NB4 (cell line): ENCODE measurements around the gene TSC1.

Experiments used
- CTCF ChIP-seq: IDR thresholded peaks from one replicate; pipeline ENCODE4 v1.5.1; 2012; ENCODE audit warnings: low read depth, low read length
- POLR2A ChIP-seq: IDR thresholded peaks from 2 replicates; pipeline ENCODE4 v1.6.1; 2011; ENCODE audit warnings: mild to moderate bottlenecking; ENCODE audit not compliant: insufficient read length; ENCODE audit errors: extremely low read depth

DNA sequence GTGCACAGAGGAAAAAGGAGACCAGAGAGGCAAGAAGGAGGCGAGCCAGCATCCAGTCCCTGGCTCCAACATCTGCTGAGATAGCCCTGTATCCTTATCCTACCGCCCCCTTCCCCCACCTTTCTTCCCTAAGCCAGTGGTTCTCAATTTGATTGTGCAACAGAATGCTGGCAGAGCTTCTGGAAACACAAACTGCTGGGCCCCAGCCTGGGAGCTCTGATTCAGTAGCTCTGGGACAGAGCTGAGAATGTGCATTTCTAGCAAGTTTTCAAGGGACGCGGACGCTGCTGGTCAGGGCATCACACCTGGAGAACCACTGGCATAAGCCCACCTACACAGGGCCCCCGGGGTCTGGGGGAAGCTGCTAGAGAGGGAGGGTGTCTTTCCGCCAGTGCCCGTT is 87.4 kb downstream of the TSC1 start:
- no peak for TF ChIP-seq CTCF
- no peak for TF ChIP-seq POLR2A
